LNCaP clone FGC (cell line): ENCODE results near the gene OAS2.

ENCODE experiments used
- DNase-seq: peaks from one replicate; pipeline ENCODE4 v3.0.0-alpha.2; 2011; ENCODE audit warnings: low read depth
- H3K4me3 ChIP-seq: 2 replicates; pipeline ENCODE4 v1.5.1; 2011; ENCODE audit warnings: mild to moderate bottlenecking, low read depth, low read length, control low read depth
- TF ChIP-seq, protein P1 (sequence below): IDR thresholded peaks from 2 replicates; pipeline ENCODE4 v1.5.1; 2012; ENCODE audit warnings: mild to moderate bottlenecking; ENCODE audit not compliant: control insufficient read depth, insufficient read depth; ENCODE audit errors: extremely low read depth

The OAS2 gene

GRCh38 chr12:113002676-113003075 lies 24.4 kb downstream of the OAS2 start:
- DNase-seq = no peak
- no peak overlapping the region for H3K4me3 ChIP-seq
- TF ChIP-seq, protein P1, sequence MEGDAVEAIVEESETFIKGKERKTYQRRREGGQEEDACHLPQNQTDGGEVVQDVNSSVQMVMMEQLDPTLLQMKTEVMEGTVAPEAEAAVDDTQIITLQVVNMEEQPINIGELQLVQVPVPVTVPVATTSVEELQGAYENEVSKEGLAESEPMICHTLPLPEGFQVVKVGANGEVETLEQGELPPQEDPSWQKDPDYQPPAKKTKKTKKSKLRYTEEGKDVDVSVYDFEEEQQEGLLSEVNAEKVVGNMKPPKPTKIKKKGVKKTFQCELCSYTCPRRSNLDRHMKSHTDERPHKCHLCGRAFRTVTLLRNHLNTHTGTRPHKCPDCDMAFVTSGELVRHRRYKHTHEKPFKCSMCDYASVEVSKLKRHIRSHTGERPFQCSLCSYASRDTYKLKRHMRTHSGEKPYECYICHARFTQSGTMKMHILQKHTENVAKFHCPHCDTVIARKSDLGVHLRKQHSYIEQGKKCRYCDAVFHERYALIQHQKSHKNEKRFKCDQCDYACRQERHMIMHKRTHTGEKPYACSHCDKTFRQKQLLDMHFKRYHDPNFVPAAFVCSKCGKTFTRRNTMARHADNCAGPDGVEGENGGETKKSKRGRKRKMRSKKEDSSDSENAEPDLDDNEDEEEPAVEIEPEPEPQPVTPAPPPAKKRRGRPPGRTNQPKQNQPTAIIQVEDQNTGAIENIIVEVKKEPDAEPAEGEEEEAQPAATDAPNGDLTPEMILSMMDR = no peak

DNA sequence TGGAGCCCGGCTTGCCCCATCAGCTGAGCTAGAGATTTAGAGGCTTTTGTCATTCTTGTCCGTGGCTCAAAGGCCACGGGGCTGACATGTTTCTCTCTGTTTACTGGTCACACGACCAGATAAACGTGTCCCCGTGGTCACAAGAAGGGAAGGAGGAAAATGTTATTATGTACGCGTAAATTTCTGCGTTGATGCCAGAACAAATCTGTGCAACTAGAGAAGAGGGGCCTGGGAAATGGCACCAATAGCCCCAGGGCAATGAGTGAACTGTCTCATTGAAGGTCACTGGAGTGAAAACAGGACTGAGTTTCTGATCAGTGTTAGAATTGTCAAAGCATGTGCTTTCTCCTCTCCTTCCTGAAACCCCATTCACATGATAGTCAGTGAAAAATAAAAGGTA lies 25.3 kb downstream of the OAS2 start:
- H3K4me3 ChIP-seq = no peak overlapping the region
- no peak for DNase-seq
- TF ChIP-seq, protein P1 = no peak

DNA sequence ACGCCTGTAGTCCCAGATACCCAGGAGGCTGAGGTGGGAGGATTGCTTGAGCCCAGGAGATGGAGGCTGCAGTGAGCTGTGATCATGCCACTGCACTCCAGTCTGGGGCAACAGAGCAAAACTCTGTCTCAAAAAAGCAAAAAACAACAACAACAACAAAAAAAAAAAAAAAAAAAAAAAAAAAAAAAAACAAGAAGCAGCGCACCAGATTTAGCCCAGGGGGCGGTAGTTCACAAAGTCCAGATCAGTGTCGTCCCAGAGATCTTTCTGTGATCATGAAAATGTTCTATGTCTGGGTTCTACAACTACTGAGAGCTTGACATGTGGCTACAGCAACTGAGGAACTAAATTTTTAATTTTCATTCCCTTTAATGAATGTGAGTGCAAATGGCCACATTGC lies 27.4 kb downstream of the OAS2 start:
- no peak for DNase-seq
- TF ChIP-seq, protein P1 = peak; percentile 29; the same call in 1 of the 2 replicates
- no peak overlapping the region for H3K4me3 ChIP-seq

DNA sequence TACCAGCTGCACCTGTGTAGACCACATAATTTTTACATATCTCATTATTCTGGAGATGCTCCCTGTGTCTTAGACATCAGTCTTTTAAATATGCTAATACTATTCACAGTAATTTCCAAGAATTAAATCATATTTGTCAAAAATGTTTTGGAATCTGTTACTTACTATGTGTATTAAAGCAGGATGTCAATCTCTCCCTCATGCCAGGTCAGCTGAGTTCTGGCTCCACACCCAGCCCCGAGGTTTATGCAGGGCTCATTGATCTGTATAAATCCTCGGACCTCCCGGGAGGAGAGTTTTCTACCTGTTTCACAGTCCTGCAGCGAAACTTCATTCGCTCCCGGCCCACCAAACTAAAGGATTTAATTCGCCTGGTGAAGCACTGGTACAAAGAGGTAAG lies 27.9 kb downstream of the OAS2 start:
- H3K4me3 ChIP-seq = no peak overlapping the region
- no peak for DNase-seq
- TF ChIP-seq, protein P1 = no peak

- no peak for DNase-seq
- H3K4me3 ChIP-seq = no peak overlapping the region
- TF ChIP-seq, protein P1 = no peak
Measured at GRCh38 chr12:113006641-113007040, 28.3 kb downstream of the OAS2 start.

- TF ChIP-seq, protein P1 = no peak
- H3K4me3 ChIP-seq = no peak overlapping the region
- no peak for DNase-seq
Measured at GRCh38 chr12:113007166-113007565, 28.8 kb downstream of the OAS2 start.

DNA sequence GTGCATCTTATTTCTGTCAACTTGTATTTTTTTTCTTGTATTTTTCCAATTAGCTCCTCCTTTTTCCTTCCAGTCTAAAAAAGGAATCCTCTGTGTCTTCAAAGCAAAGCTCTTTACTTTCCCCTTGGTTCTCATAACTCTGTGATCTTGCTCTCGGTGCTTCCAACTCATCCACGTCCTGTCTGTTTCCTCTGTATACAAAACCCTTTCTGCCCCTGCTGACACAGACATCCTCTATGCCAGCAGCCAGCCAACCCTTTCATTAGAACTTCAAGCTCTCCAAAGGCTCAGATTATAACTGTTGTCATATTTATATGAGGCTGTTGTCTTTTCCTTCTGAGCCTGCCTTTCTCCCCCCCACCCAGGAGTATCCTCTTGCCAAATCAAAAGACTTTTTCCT lies 32.4 kb downstream of the OAS2 start:
- H3K4me3 ChIP-seq = no peak overlapping the region
- TF ChIP-seq, protein P1 = no peak
- no peak for DNase-seq
